DOHH2 (cell line): ENCODE data around the gene SKAP2.

Experiments
- H3F3A ChIP-seq: fragments of 200-600 bp; sonication (generic), shearing (Covaris generic); 2 replicates; pipeline ENCODE4 v1.6.0; 2016; ENCODE audit warnings: antibody characterized with exemption, mild to moderate bottlenecking; ENCODE audit not compliant: control insufficient read depth, insufficient read depth
- H3K27ac ChIP-seq: fragments of 200-600 bp; sonication (generic); 2 replicates; pipeline ENCODE4 v1.5.1; 2014; ENCODE audit warnings: low read depth, mild to moderate bottlenecking, low read length, moderate library complexity
- H3K27me3 ChIP-seq: fragments of 200-600 bp; sonication (generic); 2 replicates; pipeline ENCODE4 v1.6.1; 2014; ENCODE audit warnings: mild to moderate bottlenecking, low read length, mixed read lengths; ENCODE audit not compliant: control insufficient read depth
- H3K36me3 ChIP-seq: fragments of 200-600 bp; sonication (generic); 2 replicates; pipeline ENCODE4 v1.6.1; 2014; ENCODE audit warnings: mild to moderate bottlenecking, low read length, moderate library complexity, mixed read lengths; ENCODE audit not compliant: control insufficient read depth
- H3K4me1 ChIP-seq: fragments of 200-600 bp; sonication (generic); 2 replicates; pipeline ENCODE4 v1.6.1; 2014; ENCODE audit warnings: mild to moderate bottlenecking, low read length, mixed read lengths; ENCODE audit not compliant: control insufficient read depth
- H3K4me2 ChIP-seq: fragments of 200-600 bp; sonication (generic); 2 replicates; pipeline ENCODE4 v1.6.0; 2014; ENCODE audit warnings: mild to moderate bottlenecking, low read length, moderate library complexity
- H3K4me3 ChIP-seq: fragments of 200-600 bp; sonication (generic); 2 replicates; pipeline ENCODE4 v1.5.1; 2014; ENCODE audit warnings: mild to moderate bottlenecking, low read length, mixed read lengths
- H3K79me2 ChIP-seq: fragments of 200-600 bp; sonication (generic); 2 replicates; pipeline ENCODE4 v1.6.1; 2014; ENCODE audit warnings: mild to moderate bottlenecking, low read length, mixed read lengths; ENCODE audit not compliant: control insufficient read depth
- H3K9me2 ChIP-seq: fragments of 200-600 bp; sonication (generic); replicated peaks from 2 replicates; pipeline ENCODE4 v1.6.1; 2014; ENCODE audit warnings: mild to moderate bottlenecking, low read length, mixed read lengths; ENCODE audit not compliant: control insufficient read depth
- H3K9me3 ChIP-seq: fragments of 200-600 bp; sonication (generic); 2 replicates; pipeline ENCODE4 v1.6.1; 2014; ENCODE audit warnings: antibody characterized with exemption, low read length, mixed read lengths; ENCODE audit not compliant: control insufficient read depth, insufficient read depth
- H4K20me1 ChIP-seq: fragments of 200-600 bp; sonication (generic); 2 replicates; pipeline ENCODE4 v1.6.0; 2014; ENCODE audit warnings: low read depth, mild to moderate bottlenecking, antibody characterized with exemption, low read length, moderate library complexity; ENCODE audit not compliant: control insufficient read depth, insufficient read depth
- CTCF ChIP-seq: fragments of 200-600 bp; sonication (generic); IDR thresholded peaks from one replicate; pipeline ENCODE4 v1.5.1; 2014; ENCODE audit warnings: antibody characterized with exemption, mild to moderate bottlenecking, low read depth, low read length; ENCODE audit not compliant: poor library complexity, severe bottlenecking
- EZH2phosphoT487 ChIP-seq: fragments of 200-600 bp; sonication (generic); IDR thresholded peaks from 2 replicates; pipeline ENCODE4 v1.6.1; 2017; ENCODE audit warnings: borderline replicate concordance, mild to moderate bottlenecking, antibody characterized with exemption, low read length, moderate library complexity, mixed read lengths

Gene SKAP2

GRCh38 chr7:26729150-26729775 lies 135.1 kb downstream of the SKAP2 start:
- Histone ChIP-seq H3K27me3 (no peaks in the 10 kb centered on the region), H3K79me2 (no peaks in the 10 kb centered on the region), H3K36me3 (peaks cover 16% of the 10 kb centered on the region), H3K4me3 (no peak overlapping the region), H3K4me2 (peak overlapping the region; percentile 4; the same call in 1 of the 2 replicates), H3K4me1 (peaks cover 13% of the 10 kb centered on the region), H3K9me3 (peaks cover 10% of the 10 kb centered on the region), H4K20me1 (no peaks in the 10 kb centered on the region), H3K9me2 (no peaks in the 10 kb centered on the region), H3F3A (peaks cover 8% of the 10 kb centered on the region), H3K27ac (no peak overlapping the region)
- TF ChIP-seq CTCF (no peak), EZH2phosphoT487 (no peak)

GRCh38 chr7:26726051-26726450 lies 138.3 kb downstream of the SKAP2 start:
- Histone ChIP-seq H3K4me2 (no peak overlapping the region), H3K4me1 (peaks cover 30% of the 10 kb centered on the region), H3K9me3 (peaks cover 10% of the 10 kb centered on the region), H4K20me1 (no peaks in the 10 kb centered on the region), H3K27me3 (no peaks in the 10 kb centered on the region), H3K4me3 (no peak overlapping the region), H3K27ac (no peak overlapping the region), H3K9me2 (no peaks in the 10 kb centered on the region), H3K79me2 (no peaks in the 10 kb centered on the region), H3F3A (peaks cover 11% of the 10 kb centered on the region), H3K36me3 (peaks cover 19% of the 10 kb centered on the region)
- TF ChIP-seq EZH2phosphoT487 (no peak), CTCF (no peak)

GRCh38 chr7:26724795-26725194 lies 139.6 kb downstream of the SKAP2 start:
- TF ChIP-seq EZH2phosphoT487 (no peak), CTCF (no peak)
- Histone ChIP-seq H3K27me3 (no peaks in the 10 kb centered on the region), H3F3A (peaks cover 11% of the 10 kb centered on the region), H3K36me3 (peaks cover 14% of the 10 kb centered on the region), H3K4me2 (no peak overlapping the region), H4K20me1 (no peaks in the 10 kb centered on the region), H3K4me3 (no peak overlapping the region), H3K4me1 (peaks cover 26% of the 10 kb centered on the region), H3K9me3 (peaks cover 4% of the 10 kb centered on the region), H3K9me2 (no peaks in the 10 kb centered on the region), H3K79me2 (no peaks in the 10 kb centered on the region), H3K27ac (no peak overlapping the region)
